COLO668 (cell line): Measurements from ENCODE around the gene THEM4.

Experiments used
- DNase-seq: peaks from one replicate; lab custom pipeline; 2025; ENCODE audit not compliant: unreplicated experiment; lab: John Stamatoyannopoulos, UW

THEM4 gene

DNA sequence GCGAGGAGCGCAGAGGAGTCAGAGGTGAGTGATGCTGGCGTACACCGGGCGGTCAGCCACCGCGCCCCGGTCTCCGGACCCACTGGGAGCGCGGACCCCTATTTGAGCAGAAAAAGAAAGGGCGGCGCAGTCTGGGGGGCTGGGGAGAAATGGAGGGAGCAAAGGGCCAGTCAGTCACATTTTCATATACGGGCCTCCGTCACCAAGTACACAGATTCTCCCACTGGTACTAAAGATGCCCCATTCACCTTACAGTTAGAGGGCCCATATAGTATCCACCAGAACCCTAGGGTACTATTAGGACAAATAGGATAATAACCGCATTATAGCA, 70.3 kb downstream of the THEM4 start:
- DNase-seq: no peak

DNA sequence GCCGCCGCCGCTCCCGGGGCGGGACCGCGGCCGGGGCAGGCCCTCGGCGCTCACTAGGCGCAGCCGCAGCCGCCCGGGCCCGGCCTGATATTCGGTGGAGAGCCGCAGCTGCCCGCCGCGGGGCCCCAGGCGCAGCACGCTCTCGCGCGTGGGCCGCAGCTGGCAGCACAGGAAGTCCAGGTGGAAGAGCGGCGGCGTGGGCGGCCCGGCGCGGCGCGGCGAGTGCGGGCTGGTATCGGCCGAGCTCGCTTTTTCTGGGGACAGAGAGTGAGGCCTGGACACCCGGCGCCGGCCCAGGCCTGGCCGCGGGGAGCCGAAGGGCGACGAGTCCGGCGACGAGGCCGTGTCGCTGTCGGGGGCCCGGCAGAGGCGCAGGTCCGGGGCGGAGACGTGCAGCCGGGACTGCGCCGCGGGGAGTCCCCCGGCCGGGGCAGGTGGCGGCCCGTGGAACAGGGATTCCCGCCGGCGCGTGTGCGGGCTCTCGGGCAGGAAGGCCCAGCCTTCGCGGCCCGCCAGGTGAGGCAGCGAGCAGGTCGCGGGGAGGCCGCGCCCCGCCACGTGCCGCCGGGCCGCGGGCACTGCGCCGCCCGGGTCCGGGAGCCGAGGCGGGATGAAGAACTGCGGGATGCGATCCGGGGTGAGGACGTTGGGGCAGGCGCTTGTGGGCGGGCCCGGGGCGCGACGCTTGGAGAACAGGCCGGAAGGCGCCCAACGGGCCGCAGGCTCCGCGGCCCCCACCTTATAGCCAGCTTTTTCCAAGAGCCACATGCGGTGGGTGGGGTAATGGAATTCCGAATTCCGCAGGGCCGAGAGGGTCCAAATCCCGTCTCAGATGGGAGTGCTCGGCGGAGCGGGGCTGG, 70.9 kb downstream of the THEM4 start:
- peak; percentile 78 for DNase-seq

DNA sequence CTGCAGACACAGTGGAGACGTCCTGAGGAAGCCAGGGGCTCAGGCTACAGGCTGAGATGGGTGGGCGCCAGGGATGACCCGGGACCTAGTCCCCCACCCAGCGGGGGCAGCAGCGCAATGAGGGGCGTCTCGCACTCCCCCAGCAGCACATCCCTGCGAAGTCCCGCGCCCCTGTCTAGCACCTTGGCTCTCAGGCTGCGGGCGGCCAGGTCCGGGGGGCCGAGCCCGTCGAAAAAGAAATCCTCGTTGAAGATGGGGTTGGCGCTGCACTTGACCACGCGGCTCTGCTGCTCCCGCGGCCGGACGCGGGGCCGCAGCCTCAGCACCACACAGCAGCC, 71.5 kb downstream of the THEM4 start:
- DNase-seq: no peak

DNA sequence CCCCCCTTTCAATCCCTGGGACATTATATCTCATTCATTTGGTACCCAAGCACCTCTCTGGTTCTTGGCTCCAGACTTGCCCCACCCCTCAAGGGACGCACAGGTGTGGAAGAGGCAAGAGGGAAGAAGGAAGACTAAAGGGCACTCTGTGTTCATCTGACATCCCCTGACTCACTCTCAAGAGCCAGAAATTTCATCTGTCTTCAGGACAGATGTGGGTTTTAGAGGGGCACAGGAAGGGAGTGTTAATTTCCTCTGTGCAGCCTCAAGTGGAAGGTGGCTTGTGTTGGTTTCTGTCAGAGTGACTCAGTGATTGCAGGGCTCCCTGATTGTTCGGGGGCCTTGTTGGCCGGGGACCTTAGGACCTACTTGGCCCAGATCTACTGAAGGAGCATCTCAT, 72.1 kb downstream of the THEM4 start:
- DNase-seq: no peak

DNA sequence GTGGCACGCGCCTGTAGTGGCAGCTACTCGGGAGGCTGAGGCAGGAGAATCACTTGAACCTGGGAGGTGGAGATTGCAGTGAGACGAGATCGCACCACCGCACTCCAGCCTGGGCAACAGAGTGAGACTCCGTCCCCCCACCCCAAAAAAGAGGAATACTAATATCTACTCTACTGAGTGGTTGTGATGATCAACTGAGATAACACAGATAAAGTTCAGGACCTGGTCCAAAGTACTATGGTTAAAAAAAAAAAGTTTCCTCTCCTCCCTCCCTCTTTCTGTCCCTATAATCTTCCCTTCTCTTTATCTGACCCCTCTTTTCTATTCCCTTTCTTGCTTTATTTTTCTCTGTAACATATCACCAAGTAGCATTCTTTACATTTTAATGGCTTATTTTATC, 73.7 kb downstream of the THEM4 start:
- DNase-seq: no peak

DNA sequence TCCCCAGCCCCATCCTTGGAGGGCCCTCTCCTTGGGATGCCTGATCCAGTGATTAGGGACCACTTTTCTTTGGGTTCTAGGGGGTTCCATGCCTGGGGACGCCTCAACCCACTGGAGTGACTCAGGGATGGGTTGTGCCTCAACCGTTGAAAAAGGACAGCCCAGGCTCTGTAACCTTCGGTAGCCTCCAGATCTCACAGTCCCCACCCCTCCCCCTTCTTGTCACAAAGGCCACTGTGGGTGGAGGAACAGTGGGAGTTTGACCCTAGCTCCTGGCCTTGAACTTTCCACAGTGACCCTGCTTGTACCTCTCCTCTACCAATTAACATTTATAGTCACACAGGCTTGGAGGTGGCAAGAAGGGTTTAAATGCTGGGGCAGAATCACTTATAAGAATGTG, 75.1 kb downstream of the THEM4 start:
- DNase-seq: no peak

DNA sequence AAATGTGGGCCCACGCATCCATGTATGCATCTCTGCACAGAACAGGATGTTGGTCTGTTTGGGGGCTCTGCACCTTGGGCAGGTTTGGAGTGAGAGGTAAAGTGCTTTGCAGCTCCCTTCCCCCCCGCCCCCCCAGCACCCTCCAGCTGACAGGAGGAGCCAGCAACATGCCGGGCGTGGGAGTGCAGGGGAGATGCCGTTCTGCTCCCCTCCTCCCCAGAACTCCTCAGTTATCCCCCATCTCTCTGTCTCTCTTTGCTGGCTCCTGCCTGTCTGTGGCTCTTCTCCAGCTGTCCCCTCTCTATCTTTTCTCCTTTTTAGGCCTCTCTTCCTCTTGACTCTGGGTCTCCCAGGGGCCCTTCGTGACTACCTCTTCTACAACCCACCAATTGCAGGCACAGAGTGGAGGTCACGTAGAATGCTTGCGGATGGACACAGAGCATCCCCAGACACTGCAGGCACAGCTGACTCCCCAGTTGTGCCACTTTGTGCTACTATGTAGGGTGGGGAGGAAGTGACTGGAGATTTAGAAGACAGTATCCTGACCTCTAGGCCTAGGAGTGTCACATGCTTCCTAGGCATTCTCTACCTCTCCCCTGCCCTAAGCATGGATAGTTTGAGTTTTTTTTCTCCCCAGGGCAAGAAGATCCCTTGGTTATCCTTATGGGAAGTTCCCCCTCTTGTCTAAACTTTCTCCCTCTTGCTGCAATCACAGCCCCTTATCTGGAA, 76.0 kb downstream of the THEM4 start:
- no peak for DNase-seq

DNA sequence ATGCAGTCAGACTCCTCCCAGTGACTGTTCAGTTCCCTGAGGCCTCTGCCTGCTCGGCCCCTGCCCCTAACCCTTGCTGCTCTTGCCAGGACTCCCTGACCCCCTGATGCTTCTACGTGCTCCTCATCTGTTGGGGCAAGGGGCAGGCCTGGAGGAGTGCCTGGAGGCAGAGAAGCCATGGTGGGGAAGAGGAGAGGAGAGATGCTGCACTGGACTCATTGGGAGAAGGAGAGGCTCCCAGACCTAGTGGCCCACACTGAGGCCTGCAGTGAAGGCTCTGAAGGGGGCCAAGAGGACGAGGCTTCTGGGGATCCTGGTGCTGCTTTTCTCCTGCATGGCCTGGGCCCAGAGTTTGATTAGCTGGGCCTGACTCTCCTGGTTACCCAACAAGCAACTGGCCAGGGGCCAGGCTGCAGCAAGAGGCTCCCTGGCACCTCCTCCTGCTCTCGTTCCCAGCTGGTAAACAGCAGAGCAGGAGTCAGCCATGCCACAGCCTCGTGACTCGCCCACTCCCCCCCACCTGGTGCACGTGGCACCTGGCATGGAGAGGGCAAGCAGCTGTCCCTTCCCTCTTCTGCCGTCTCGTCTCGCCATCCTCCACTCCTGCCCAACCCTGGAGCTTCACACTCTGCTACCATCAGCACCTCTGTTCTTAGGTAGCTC, 76.9 kb downstream of the THEM4 start:
- peak; percentile 61 for DNase-seq

DNA sequence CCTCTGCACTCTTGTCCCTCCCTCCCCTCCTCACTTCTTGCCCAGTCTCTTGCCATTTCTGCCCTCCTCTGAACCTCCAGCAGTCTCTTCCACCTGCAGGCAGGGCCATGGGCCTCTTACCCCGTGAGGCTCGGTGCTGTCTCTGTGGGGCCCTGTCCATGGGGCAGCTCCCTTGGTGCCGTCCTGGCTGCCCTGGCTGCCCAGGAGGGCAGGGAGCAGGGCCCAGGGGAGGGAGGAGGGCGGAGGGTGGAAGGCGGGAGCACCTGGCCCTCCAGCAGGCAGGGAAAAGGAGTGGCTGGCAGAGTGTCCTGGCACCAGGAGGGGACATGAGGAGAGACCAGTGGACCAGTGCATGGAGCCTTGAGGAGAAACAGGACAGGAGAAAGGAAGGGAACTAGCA, 77.7 kb downstream of the THEM4 start, which contains the start of gene RORC:
RORC (minus strand) TSS at position 198 of the 400 bp plus-strand sequence; CDS start at position 160, 38 bp downstream.
- no peak for DNase-seq

DNA sequence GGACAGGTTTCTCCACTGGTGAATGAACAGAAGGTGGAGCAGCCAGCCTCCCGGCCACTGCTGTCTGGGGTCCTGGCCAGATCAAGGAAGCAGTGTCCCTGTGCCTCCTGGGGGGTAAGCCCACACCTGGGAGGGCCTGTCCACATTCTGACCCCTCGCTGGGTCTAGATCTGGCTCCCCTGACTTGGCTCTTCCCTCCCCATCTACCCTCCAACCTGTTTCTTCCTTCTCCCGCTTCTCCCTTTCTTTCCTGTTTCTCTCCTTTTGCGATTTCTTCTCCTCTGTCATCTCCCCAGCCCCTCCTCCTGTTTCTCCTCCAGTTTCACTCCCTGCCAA, 78.1 kb downstream of the THEM4 start:
- no peak for DNase-seq

DNA sequence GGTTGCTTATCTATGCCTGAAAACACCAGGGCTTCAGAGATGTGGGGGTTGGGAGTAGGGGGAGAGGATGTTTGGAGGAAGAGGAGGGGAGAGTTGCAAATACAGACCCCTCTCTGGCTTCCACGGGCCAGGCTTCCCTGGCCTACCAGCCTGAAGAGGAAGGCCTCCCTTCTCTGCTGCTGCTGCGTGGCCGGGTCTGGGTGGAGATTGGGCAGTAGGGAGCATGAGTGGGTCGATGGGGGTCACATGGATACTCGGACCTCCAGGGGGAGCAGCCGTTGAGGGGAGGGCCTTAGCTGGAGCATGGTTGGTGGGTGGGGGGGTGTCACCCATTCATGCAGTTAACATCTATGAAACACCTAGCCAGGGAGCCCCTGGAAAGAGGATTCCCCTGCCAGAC, 79.3 kb downstream of the THEM4 start:
- DNase-seq: no peak

DNA sequence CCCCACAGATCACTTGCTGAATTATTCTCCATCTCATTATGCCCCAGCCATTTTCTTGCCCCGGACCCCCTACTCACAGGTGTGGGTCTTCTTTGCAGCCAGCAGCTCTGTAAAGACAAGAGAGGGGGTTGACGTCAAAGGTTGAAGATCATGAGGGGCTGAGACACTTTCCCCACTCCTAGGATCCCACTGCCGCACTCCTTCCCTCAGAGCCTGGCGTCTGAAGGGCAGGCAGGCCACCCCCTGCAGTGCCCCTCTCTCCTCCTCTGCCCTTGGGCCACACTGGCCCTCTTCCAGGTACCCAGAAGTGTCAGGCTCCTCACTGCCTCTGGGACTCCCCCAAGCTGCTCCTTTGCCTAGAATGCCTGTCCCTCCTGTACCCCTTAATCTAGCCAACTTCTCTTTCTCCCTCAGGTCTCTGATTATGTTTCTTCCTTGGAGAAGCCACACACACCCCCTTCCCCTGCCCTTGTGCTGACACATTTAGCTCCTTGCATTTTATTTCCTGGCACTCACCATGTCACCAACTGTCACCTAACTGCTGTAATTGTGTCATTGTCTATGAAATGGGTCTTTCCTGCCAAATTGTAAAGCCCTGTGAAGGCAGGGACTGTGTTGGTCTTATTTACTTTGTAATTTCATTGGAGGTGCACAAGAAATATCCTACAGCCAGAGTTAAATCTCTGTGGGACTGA, 79.8 kb downstream of the THEM4 start:
- no peak for DNase-seq

DNA sequence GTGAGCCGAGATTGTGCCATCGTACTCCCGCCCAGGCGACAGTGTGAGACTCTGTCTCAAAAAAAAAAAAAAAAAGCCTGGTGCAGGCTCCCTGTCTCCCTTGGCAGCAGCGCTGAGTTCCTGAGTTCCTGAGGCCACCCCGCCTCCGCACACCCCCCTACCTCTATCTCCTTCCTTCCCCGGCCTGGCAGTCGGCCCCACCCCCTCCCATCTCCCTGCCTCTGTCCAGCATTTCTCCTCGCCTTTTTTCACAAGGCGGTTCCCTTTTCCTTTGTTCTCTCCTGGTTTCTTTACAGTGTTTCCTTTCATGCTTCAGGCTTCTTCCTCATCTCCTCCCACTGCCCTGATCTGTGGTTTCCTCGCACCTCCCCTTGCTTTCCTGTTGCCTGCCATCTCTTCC, 80.4 kb downstream of the THEM4 start:
- no peak for DNase-seq

DNA sequence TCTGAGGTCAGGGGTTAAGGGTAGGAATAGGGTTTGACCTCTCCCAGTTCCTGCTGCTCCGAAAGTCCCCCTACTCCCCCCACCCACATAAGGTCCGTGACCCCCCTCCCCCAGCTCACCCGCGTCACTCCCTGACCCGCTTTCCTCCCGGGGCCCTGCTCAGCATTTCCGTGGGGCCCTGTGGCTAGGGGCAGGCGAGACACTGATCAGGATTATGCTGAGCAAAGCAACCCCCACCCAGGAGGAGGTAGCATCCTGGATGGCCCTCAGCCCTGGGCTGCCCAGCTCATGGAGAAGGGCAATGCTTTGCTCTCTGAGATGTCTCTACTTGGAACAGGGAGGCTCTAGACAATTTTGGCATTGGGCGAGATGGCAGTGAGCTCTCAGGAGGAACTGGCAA, 81.5 kb downstream of the THEM4 start:
- DNase-seq: no peak

DNA sequence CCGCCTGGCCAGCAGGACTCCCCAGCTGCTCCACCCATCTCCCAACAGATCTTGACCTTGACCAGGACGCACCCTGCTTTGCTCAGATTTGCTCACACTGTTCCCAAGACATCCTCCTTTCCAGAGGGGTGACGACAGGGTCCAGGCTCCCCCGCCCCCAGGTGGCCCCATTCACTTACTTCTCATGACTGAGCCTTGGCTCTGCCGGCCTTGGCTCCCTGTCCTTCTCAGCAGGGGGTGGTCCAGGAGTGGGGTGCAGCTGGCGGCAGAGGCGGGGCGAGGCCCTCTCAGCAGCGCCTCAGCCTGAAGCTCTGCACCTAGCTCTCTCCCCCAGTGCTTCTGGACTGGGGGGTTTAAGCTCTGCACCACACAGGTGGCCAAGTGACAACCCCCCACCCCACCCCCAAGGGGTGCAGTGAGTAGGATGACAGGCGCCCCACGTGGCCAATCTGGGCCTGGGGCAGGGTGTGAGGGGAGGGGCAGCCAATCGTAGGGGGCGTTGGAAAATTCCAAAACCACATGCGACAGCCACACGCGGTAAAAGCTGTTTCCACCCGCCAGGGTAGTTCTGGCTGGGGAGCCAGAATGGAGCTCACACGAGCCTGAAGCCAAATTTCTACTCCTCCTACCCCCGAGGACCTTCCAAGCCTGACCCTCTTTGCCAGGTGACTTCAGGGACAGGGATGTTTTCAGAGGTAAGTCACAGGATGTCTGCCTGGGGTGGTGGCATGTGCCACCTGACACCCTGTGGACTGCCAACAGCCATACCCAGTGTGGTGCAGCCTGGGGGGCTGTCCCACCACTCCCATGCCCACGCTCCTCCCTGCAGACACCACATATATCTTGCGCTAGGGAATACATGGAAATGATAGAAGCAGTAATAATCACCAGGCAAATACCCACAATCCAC, 83.3 kb downstream of the THEM4 start:
- DNase-seq: no peak

DNA sequence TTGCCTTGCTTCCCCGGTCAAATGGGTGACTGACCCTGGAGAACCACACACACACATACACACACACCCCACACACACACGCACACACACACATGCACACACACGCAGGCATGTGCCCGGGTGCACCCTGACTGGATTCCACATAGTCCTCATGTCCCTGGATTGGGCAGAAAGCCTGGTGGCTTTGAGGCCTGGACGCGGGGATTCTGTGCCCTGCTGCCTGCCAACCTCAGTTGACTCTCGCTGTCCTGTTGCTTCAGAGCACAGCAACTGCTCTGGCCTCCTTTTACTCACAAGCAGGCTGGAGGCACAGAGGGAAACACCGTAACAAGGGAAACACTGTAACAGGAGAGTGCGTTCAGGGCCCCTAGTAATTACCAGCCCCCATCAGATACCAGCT, 84.1 kb downstream of the THEM4 start:
- no peak for DNase-seq
